GM21381 (cell line): ENCODE measurements around the gene NDUFA5.

ENCODE experiments used
- ATAC-seq: cut with Tn5 transposase; IDR thresholded peaks from one replicate; pipeline ENCODE4 v1.9.1; 2021; ENCODE audit warnings: mild to moderate bottlenecking, moderate library complexity; ENCODE audit not compliant: unreplicated experiment

NDUFA5 gene

DNA sequence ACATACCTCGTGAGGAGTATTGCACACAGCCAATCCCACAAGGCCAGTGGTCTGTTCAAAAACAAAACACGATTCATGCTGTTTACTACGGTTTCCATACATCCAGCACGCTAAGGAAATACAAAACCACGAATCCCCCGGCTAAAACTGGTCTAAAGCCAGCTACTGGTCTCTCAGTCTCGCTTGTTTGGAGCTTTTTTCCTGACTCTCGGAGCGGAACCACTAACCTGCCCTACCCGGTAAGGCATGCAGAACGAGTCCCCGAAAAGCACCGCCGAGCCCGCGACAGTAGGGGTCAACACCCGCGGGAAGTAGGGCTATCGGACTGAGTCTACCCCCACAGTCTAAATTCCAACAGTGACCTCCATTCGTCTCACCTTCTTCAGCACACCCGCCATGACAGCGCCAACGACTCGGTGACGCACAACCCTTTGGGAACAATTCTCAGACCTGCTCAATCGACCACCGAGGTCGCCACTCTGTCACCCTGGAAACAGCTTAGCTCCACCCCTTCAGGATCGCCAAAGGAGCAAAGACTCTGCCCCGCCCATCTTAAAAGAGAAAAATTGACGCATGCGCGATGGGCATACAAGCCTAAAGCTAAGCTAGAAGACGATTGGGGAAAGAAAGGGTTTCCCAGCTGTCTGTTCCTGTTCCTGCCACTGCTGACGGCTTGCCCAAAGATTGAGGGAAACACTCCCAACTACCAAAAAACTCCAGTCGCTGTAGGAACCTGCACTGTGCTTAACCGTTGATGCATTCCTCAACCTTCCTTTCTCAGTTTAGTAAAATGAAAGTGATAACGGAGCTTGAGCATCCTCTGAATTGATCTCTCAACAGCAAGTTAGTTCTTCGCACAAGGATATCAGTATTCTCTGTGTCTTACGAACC, at the start of gene NDUFA5:
Gene NDUFA5, minus strand, starts transcription at position 421 of the 891 bp plus-strand sequence. Its CDS starts 23 bp downstream, at position 398.
- peak; percentile 96 for ATAC-seq

DNA sequence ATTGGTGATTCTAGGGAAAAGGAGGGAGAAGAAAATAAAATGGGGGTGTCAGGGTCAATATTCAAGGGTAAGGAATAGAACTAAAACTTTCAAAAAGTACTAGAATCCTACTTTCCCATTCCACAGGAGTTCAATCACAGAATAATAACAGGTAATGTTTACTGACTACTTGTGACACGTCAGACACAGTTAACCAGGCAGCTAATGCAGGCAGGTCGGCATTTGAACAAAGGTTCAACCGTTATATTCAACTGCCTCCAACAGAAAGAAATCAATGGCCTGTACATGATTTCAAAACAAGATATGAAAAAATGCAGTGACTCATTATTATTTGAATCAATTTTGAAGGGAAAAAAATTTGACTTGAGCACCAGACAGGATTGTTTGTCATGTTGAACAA, 47.1 kb upstream of the NDUFA5 start:
- no peak for ATAC-seq

DNA sequence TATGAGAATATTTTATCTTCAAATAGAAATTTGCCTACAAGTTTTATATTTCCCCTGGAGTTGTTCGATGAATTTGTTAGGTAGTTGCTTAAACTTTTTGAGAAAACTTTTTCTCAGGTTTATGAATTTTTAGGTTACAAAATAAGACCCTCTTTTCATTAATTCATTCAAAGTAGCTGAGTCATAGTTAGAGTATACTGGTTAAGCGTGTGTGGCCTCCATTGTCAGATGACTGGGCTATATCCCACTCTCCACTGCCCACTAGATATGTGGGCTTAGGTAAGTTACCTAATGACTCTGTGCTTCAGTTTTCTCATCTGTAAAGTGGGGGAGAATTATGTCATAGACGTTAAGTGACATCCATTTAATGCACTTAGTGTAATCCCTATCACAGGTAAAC, 45.0 kb upstream of the NDUFA5 start:
- no peak for ATAC-seq

DNA sequence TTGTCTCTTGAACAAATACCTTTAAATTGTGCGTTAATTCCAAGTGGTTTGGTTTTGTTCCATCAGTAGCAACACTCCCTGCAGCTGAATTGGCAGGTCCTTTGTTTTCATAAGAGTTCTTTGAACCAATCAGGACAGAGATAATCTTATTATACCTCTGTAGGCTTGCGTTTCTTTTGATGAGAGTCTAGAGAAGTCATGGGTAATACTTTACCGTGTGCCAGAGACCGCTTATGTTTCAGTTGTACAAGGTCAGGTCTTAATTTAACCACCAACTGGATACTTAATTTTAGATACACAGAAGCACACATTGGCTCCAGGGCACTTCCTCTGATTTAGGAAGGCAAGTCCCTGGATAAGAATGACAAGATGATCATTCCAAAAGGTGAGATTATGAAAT, 43.9 kb upstream of the NDUFA5 start, which contains the start of gene ASB15:
Gene ASB15, plus strand, starts transcription at position 292 of the 400 bp plus-strand sequence. CDS start 12,682 bp downstream, outside the sequence.
- no peak for ATAC-seq

DNA sequence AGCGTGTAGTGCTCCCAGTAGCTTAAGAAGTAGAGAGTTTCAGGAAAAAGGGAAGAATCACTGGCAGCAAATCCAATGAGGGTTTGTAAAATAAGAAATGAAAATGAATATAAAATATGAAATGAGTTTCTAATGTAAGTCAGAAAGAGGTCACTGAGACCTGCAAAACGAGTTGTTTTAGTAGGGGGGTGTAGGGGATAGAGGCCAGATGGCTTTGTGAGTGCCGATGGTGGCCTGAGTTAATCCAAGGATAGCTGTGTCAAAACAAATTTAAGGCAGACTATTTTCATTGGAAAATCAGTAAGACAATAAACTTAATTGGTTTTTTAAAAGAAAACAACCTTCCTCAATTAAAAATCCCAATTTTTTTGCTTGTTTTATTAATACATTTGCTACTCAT, 43.3 kb upstream of the NDUFA5 start:
- no peak for ATAC-seq

DNA sequence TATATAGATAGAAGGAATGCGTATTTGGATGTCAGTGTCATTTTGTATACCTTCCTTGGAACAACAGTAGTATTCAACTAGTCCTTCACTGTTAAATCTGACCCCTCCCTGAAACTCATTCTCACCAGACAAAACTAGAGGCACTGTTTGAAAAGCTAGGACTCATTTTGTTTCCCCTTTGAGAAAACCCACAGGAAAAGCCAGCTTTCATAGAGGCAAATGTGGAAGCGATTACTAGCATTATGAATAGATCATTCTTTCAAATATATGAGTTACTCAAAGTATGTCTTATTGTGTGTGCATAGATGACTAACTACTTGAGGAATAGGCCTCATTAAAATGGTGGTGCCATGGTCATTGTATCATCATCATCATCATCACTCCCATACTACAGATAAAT, 42.1 kb upstream of the NDUFA5 start:
- no peak for ATAC-seq

DNA sequence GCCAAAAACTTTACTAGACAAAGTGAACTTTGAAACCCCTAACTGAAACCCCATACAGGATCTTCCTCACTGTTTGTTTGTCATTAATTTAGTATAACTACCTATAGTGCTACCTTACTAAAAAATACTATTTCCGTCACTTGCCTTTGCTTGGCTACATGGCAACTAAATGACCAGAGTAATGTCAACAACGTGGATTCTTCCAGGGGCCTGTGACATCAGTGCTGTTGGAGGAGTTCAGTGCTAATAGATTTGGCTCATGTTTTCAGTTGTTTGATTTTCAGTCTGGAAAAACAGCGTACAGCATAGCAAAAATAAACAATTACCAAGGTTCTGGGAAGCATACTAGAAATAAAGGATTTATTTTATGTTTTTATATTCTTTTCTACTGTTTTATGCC, 41.0 kb upstream of the NDUFA5 start:
- no peak for ATAC-seq

DNA sequence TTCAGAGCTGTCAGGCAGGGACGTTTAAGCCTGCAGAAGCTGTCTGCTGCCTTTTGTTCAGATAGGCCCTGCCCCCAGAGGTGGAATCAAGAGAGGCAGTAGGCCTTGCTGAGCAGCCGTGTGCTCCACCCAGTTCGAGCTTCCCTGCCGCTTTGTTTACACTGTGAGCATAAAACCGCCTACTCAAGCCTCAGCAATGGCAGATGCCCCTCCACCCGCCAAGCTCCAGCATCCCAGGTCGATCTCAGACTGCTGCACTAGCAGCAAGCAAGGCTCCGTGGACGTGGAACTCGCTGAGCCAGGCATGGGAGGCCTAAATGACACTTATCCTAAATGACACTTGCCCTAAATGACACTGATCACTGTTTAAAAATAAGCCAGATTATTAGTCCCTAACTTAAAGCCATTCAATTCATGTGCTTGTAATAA, 37.2 kb upstream of the NDUFA5 start:
- ATAC-seq, result no peak

DNA sequence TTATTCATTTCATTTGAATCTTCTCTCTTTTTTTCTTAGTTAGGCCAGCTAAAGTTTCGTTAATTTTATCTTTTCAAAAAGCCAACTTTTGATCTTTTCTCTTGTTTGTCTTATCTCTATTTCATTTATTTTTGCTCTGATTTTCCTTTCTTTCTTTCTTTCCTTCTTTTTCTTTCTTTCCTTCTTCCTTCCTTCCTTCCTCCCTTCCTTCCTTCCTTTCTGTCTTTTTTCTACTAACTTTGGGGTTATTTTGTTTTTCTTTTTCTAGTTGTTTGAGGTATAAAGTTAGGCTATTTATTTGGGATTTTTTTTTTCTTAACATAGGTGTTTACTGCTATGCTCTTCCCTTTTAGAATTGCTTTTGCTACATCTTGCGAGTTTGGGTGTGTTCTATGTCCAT, 30.8 kb upstream of the NDUFA5 start:
- no peak for ATAC-seq

DNA sequence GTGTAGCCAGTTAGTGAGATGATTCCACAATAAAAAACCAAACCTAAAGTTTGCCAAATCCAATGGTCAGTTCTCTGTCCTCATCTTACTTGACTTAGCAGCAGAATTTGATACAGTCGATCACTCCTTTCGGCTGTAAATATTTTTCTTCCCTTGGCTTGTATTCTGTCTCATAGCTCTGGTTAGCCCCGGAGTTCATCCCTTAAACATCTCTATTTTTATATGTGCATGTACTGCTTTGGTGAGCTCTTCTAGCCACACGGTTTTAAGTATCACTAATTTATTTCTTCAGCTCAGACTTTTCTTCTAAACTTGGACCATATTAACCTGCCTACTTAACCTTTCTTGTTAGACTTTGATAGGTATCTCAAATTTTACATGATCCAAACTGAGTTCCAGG, 26.2 kb upstream of the NDUFA5 start:
- ATAC-seq, result no peak

DNA sequence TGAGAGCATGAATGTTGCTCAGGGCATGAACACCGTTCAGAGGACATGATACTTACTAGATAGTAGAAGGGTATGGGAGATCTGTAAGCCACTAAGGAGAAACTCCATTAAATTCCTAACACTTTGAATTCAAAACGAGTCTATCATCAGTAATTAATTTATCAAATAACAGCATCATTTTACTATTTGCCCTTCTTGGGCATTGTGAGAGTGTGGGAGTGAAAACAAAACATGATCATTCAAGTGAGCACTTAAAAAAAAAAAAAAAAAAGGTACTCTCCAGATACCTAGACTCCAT, 23.5 kb upstream of the NDUFA5 start:
- no peak for ATAC-seq

DNA sequence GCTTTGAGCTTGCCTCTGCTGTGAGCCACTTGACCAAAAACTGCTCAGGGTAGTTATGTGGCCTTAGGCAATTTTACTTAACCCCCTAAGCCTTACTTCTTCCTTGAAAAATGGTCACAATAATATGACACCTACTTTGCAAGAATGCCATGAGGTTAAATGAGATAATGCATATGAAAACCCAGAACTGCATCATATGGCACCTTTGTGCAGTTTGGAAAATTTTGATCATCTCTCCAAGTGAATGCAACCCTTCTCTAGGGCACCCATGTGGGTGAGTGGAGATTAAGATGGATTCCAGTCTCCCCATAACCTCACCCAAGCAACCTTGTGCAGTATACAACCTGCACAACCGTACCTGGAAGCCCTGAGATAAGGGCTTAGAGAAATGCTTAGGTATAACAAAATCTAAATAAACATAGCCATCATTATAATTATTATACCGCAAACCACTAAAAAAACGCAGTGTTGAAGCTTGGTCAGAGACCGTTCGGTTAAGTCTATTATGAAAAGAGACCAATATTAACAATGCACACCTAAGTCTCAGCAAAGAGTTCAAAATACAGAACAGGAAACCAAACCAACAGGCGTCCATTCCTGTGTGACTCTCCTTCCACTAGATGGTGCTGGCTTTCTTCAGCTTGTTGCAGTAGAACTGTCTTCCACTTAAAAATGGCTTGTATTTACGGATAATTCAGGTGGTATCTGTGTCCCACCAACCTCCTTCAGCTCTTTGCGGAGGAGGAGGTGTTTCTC, 23.0 kb upstream of the NDUFA5 start:
- ATAC-seq, result peak; percentile 78

DNA sequence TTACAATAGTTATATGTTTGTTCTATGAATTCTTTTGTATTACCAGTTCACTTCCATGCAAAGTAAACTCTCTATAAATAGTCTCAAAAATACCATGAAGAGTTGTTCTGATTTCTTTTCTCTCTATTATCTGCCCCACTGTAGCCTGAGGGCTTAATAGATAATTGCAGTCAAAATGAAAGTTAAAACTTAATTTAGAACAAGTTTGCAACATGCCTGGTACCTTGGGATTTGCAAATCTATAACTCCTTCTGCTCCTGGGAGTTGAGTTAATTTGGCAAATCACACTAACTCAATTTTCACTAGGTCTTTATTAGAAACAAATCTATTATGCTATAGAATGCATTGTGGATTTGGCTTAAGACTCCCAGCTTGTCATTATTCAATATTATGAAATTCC, 21.8 kb upstream of the NDUFA5 start:
- ATAC-seq, result no peak

DNA sequence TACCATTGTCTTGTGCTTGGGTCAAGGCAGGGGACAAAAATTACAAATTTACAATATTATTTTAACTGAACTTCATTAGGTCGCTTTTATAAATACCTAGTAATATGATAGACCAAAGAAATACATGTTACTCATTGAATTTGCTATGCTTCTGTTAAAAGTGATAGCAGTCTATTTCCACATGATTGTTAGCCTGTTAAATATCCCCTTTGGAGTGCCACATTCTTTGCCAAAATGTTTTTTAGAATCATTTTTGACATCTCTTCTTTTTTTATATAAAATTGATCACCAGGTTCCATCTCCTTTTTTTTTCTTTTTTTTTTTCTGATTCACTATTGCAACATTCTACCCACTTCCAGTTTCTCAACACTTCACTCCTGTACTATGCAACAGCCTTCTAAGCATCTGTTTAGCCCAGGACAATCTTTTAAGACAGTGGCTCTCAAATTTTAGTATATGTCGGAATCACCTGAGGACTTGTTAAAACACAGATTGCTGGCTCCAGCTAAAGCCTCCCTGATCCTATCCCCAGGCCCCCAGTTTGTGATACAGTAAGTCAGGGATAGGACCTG, 16.4 kb upstream of the NDUFA5 start:
- no peak for ATAC-seq

DNA sequence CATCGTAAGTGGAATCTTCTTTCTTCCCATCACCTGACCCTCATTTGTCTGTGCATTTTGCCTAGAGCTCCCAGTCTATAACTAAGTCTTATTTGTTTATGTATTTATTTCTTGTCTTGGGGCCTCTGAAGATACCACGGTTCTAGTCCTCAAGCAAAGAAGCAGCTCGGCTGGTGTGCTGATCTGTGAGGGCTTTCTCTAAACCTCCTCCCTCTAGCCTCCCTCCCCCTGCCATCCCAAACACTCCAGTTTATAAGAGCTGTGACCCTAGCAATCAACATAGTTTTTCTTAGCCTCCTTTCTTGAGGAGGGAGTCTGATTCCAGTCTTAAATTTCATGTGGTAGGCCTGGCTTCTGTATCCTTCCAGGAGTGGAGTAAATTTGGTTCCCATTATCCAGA, 15.7 kb upstream of the NDUFA5 start:
- no peak for ATAC-seq

DNA sequence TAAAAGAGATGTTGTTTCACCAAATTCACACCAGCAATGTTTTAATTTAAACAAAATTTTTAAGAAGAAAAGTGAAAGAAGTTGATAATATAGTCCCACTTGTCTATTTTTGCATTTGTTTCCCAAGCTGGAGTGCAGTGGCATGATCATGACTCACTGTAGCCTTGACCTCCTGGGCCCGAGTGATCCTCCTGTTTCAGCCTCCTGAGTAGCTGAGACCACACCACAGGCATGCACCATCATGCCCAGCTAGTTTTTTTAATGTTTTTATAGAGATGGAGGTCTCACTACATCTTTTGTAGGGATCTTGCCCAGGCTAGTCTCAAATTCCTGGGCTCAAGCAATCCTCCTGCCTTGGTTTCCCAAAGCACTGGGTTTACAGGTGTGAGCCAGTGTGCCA, 14.1 kb upstream of the NDUFA5 start:
- ATAC-seq, result no peak

DNA sequence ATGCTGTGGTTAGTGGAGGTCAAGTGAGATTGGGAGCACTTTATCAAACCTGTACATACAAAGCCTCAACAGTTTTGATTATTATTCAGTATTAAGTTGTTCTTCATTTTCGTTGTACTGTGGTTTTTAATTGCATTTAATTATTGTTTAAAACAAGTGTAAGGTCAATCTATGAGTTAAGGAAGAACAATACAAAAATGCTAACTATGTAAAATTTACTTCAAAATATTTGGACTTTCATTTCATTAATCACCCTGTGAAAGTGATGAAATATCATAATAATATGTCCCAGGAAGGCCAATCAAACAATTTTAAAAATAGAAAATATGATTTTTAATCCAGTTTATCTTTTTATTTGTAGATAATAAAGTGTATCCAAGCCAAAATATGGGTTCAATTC, 13.6 kb upstream of the NDUFA5 start:
- no peak for ATAC-seq

DNA sequence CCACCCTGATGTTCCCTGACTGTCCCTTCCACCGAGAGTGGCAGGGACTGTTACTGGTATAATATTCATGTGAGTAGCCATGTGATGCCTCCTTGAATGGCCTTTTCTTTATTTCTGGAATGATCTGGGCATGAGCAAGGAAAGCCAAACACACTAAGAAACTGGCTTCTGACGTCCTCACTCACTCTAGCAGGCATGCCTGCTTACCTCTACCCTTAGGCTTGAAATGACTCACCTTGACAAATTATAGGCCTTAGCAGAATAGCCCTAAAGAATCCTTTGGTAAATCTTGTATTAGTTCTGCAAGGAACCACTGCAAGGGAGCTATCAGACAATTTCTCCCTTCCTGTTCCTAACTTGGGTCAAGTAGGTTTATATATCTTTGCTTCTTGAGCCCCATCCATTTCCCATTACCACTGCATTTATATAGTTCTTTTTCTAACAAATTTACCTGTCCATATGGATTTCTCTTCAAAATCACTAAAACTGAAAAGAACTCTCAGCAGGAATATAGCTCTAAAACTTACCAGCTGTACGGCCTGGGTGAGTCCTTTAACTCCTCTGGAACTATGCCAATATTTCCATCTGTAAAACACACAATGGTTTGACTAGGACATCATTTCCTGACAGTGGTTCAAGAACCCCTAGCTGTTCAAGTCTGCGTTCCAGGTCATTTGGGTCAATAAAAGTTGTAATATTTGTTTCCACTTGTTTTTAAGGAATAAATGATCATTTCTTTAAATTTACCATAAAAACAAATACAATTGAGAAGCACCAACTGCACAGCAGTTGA, 13.0 kb upstream of the NDUFA5 start:
- no peak for ATAC-seq

DNA sequence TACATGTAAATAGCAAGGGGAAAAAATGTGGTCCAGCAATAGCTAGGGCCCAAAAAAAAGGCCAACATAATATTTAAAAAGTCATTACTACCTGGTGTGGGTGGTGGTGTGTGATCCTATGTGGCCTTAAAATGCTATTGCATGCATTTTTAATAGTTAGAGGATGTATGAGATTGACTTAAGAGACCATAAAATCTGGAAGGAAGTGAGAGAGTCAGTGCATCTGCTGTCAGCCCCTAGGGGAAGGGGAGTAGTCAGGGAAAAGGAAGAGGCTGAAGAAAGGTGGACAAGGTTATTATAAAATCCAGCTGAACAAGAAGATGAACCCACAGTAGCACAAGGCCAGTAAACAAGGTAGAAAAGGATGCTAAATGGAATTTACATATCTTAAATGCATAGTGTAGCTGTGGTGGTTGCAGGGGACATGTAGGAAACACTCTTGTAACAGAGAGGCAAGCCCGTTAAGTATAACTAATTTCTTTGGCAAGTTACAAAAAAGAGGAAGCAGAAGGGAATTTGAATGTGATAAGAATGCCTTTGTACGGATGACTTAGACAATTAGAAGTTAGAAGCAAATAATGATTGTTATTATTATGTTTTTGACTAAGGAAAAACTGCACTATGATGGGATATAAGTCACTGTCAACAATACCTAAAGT, 11.9 kb upstream of the NDUFA5 start:
- ATAC-seq, result no peak

DNA sequence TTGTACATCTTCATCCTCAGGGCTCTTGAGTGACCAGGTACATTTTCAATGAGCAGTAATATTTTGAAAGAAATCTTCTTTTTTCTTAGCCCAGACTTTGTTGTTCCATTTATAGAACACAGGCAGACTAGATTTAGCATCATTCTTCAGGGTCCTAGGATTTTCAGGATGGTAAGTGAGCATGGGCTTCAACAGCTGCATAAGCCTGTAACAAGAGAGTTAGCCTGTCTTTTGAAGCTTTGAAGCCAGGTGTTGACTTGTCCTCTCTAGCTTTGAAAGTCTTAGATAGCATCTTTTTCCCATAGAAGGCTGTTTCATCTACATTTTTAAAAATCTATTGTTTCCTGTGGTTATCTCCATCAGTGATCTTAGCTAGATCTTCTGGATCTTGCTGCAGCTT, 4.5 kb upstream of the NDUFA5 start:
- ATAC-seq, result no peak
